ENCODE measurements around the gene COQ8A.

DNA sequence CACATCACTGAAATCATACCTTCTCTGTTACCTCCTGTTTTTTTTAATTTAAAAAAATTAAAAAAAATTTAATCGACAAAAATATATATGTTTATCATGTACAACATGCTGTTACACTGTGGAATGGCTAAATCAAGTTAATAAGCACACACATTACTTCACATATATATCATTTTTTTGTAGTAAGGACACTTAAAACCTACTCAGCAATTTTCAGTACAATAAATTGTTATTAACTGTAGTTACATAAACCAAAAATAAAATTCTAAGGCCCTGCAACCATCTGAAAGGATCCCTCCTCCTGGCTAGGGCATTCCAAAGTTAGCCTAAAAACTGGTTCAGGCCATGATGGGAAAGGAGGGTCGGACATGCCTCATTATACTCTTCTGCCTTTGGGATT lies 23.6 kb upstream of the COQ8A start:
- TF ChIP-seq ZNF274 (IDR thresholded peaks at IDR 0.05; ENCODE audit: low read depth, low read length) = no peak
- no peak for TF ChIP-seq YY1 (IDR thresholded peaks at IDR 0.05; ENCODE audit: insufficient read depth, insufficient read length)
- no peak for TF ChIP-seq SUZ12 (IDR thresholded peaks at IDR 0.05; ENCODE audit: extremely low read depth, insufficient read depth, insufficient read length)
